ENCODE data around the gene TMEM120B. TPM values are rescaled to one million over a fixed set of nuclear protein-coding genes. Genes with fewer than 3 reads are reported as not detected.
"Not testable (repeated sequence)": the region's sequence is repeated elsewhere in the genome, so short reads cannot be mapped to it uniquely, and the experiment has no call there.

Gene TMEM120B
- total and polyA plus RNA-seq, 2 experiments from 2014 or later, result 5.5 to 9.5 TPM

- H4K20me1 ChIP-seq (ENCODE audit: insufficient read depth, poor library complexity, severe bottlenecking), result no peaks in the 10 kb centered on the region
- H3K27ac ChIP-seq, result peak overlapping the region; percentile 94
- H3K79me2 ChIP-seq, result peaks cover 8% of the 10 kb centered on the region
- no peak for TF ChIP-seq CTCF (IDR thresholded peaks at IDR 0.05; ENCODE audit: poor library complexity)
- TF ChIP-seq EZH2 (IDR thresholded peaks at IDR 0.05; ENCODE audit: borderline replicate concordance), result no peak
- no peak for TF ChIP-seq EZH2phosphoT487 (IDR thresholded peaks at IDR 0.05; ENCODE audit: low read depth, severe bottlenecking, unreplicated experiment)
- no peaks in the 10 kb centered on the region for H3K9me3 ChIP-seq (ENCODE audit: low read depth)
- H3K4me3 ChIP-seq, result no peak overlapping the region
- H3K4me1 ChIP-seq (ENCODE audit: insufficient read depth), result peaks cover 9% of the 10 kb centered on the region
- H2AFZ ChIP-seq, result no peak overlapping the region
- no peaks in the 10 kb centered on the region for H3K9me2 ChIP-seq (replicated peaks; ENCODE audit: insufficient read depth)
- H3K36me3 ChIP-seq (replicated peaks; ENCODE audit: insufficient read depth, low read depth), result no peaks in the 10 kb centered on the region
- no peak for DNase-seq (ENCODE audit: low spot score)
- H3K27me3 ChIP-seq, result no peaks in the 10 kb centered on the region
- WGBS (ENCODE audit: low lambda C conversion rate, missing lambda C conversion rate), result 87% methylated on average over 7 of the region's 7 CpGs
- H3K4me2 ChIP-seq, result no peak overlapping the region
Measured at GRCh38 chr12:121708313-121709063, 4.1 kb upstream of the TMEM120B start.

GRCh38 chr12:121709064-121709424 lies 3.5 kb upstream of the TMEM120B start:
- H4K20me1 ChIP-seq (ENCODE audit: insufficient read depth, poor library complexity, severe bottlenecking); H3K9me3 ChIP-seq (ENCODE audit: low read depth); H2AFZ ChIP-seq; H3K4me3 ChIP-seq; H3K27me3 ChIP-seq; DNase-seq (ENCODE audit: low spot score); H3K4me2 ChIP-seq; H3K36me3 ChIP-seq (replicated peaks; ENCODE audit: insufficient read depth, low read depth); H3K9me2 ChIP-seq (replicated peaks; ENCODE audit: insufficient read depth): not testable (repeated sequence)
- Histone ChIP-seq H3K27ac (peak overlapping the region; percentile 94), H3K4me1 (ENCODE audit: insufficient read depth) (peaks cover 14% of the 10 kb centered on the region), H3K79me2 (peaks cover 13% of the 10 kb centered on the region)
- 89% methylated on average over 8 of the region's 8 CpGs for WGBS (ENCODE audit: low lambda C conversion rate, missing lambda C conversion rate)

GRCh38 chr12:121709478-121709961 lies 3.0 kb upstream of the TMEM120B start:
- Histone ChIP-seq H3K27ac (peak overlapping the region; percentile 94), H2AFZ (no peak overlapping the region), H3K27me3 (no peaks in the 10 kb centered on the region), H3K4me3 (no peak overlapping the region), H3K4me2 (no peak overlapping the region), H3K9me2 (replicated peaks; ENCODE audit: insufficient read depth) (no peaks in the 10 kb centered on the region), H3K79me2 (peaks cover 16% of the 10 kb centered on the region), H4K20me1 (ENCODE audit: insufficient read depth, poor library complexity, severe bottlenecking) (no peaks in the 10 kb centered on the region), H3K9me3 (ENCODE audit: low read depth) (no peaks in the 10 kb centered on the region), H3K36me3 (replicated peaks; ENCODE audit: insufficient read depth, low read depth) (no peaks in the 10 kb centered on the region), H3K4me1 (ENCODE audit: insufficient read depth) (peaks cover 14% of the 10 kb centered on the region)
- TF ChIP-seq CTCF (IDR thresholded peaks at IDR 0.05; ENCODE audit: poor library complexity) (peak; percentile 15), EZH2phosphoT487 (IDR thresholded peaks at IDR 0.05; ENCODE audit: low read depth, severe bottlenecking, unreplicated experiment) (no peak), EZH2 (IDR thresholded peaks at IDR 0.05; ENCODE audit: borderline replicate concordance) (no peak)
- 55% methylated on average over 5 of the region's 5 CpGs for WGBS (ENCODE audit: low lambda C conversion rate, missing lambda C conversion rate)
- DNase-seq (ENCODE audit: low spot score), result peak; percentile 57

GRCh38 chr12:121711361-121712189 lies 977 bp upstream of the TMEM120B start:
- H3K79me2 ChIP-seq, result peaks cover 22% of the 10 kb centered on the region
- 82% methylated on average over 24 of the region's 24 CpGs for WGBS (ENCODE audit: low lambda C conversion rate, missing lambda C conversion rate)
- DNase-seq (ENCODE audit: low spot score), result no peak
- H3K4me1 ChIP-seq (ENCODE audit: insufficient read depth), result peaks cover 14% of the 10 kb centered on the region
- no peaks in the 10 kb centered on the region for H3K9me3 ChIP-seq (ENCODE audit: low read depth)
- no peaks in the 10 kb centered on the region for H4K20me1 ChIP-seq (ENCODE audit: insufficient read depth, poor library complexity, severe bottlenecking)
- no peak for TF ChIP-seq EZH2 (IDR thresholded peaks at IDR 0.05; ENCODE audit: borderline replicate concordance)
- TF ChIP-seq EZH2phosphoT487 (IDR thresholded peaks at IDR 0.05; ENCODE audit: low read depth, severe bottlenecking, unreplicated experiment), result no peak
- H3K4me2 ChIP-seq, result peak overlapping the region; percentile 99
- no peaks in the 10 kb centered on the region for H3K9me2 ChIP-seq (replicated peaks; ENCODE audit: insufficient read depth)
- H3K27ac ChIP-seq, result peak overlapping the region; percentile 94
- no peaks in the 10 kb centered on the region for H3K27me3 ChIP-seq
- H3K4me3 ChIP-seq, result peak overlapping the region; percentile 99
- H3K36me3 ChIP-seq (replicated peaks; ENCODE audit: insufficient read depth, low read depth), result no peaks in the 10 kb centered on the region
- H2AFZ ChIP-seq, result peak overlapping the region; percentile 96
